Measurements from ENCODE around the gene PNCK. TPM values are rescaled to one million over a fixed set of nuclear protein-coding genes. Genes with fewer than 3 reads are reported as not detected.

Gene PNCK
- total RNA-seq (1 to 10 TPM in 3 of 9 donors, under 1 TPM in 4, not detected in 2; 0.48 to 2.7 (median 1.00) TPM), polyA plus RNA-seq (1 to 10 TPM in 2 of 3 donors, under 1 TPM in 1; 0.42 to 6.5 (median 1.9) TPM)
- long read RNA-seq, donor 1, partial matches to known transcripts, result 9 of 9 reads
- long read RNA-seq, donor 1, other reads (novel, unspliced or antisense), result 0 of 9 reads
- long read RNA-seq, donor 2, result 0 reads
- long read RNA-seq, donor 3, partial matches to known transcripts, result 8 of 8 reads
- long read RNA-seq, donor 3, other reads (novel, unspliced or antisense), result 0 of 8 reads
- long read RNA-seq, donor 4, result 0 reads
- long read RNA-seq, donor 5, result 0 reads
- long read RNA-seq, donor 6, partial matches to known transcripts, result 1 of 1 reads
- long read RNA-seq, donor 6, other reads (novel, unspliced or antisense), result 0 of 1 reads
- long read RNA-seq, donor 7, result 0 reads
- long read RNA-seq, donor 8, partial matches to known transcripts, result 0 of 1 reads
- long read RNA-seq, donor 8, other reads (novel, unspliced or antisense), result 0 of 1 reads
- long read RNA-seq, donor 9, result 0 reads
- long read RNA-seq, donor 10, result 0 reads

DNA sequence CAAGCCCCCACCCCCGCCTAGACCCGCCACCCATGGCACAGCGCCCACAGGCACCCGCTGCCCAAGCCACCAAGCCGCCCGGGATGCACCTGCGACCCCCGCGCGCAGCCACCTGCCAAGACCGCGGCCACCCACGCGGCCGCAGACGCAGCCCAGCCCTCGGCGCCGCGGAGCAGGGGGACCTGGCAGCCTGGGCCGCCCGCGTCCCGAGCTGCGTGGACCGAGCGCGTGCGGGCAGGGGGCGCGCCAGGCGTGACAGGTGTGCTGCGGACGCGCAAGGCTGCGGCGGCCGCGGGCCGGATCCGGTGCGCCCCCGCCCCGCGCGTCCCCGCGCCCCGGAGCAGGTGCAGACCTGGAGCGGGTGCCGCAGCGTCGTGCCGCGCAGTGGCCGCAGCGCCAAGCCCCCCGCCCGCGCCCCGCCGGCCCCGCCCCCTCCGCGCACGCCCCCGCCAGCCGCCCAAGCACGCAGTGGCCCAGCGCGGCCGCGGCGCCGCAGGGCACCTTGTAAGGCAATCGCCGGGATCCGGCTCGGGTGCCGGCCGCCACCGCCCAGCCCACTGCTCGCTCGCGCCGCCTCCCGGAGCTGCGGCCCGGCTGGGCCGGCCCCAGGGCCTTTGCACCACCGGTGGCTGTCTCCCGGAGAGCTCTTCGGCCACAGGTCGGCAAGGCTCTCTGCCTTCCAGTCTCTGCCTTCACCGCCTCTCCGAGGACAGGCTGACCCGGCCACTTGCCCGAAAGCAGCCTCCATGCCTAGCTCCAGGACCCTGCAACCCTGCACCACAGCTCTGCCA lies at the start of gene PNCK:
Gene PNCK (minus strand): TSS at position 386 of the 791 bp plus-strand sequence. CDS start 737 bp downstream, outside the sequence.
- Histone ChIP-seq H3K4me3 (no peak within 1 kb of the TSS), H3K4me1 (replicated peaks in 1 of 2) (no peaks in the 10 kb centered on the region), H3K27ac (no peak within 1 kb of the TSS), H3K36me3 (replicated peaks in 1 of 2) (no peaks in the 10 kb centered on the region), H3K9me3 (replicated peaks in 1 of 3) (no peaks in the 10 kb centered on the region), H3K27me3 (peaks cover 24% of the 10 kb centered on the region)
- 8 to 46% (median 35%) methylated on average over 11 to 70 of the region's 98 CpGs for WGBS, 4 donors
- TF ChIP-seq, protein P1, sequence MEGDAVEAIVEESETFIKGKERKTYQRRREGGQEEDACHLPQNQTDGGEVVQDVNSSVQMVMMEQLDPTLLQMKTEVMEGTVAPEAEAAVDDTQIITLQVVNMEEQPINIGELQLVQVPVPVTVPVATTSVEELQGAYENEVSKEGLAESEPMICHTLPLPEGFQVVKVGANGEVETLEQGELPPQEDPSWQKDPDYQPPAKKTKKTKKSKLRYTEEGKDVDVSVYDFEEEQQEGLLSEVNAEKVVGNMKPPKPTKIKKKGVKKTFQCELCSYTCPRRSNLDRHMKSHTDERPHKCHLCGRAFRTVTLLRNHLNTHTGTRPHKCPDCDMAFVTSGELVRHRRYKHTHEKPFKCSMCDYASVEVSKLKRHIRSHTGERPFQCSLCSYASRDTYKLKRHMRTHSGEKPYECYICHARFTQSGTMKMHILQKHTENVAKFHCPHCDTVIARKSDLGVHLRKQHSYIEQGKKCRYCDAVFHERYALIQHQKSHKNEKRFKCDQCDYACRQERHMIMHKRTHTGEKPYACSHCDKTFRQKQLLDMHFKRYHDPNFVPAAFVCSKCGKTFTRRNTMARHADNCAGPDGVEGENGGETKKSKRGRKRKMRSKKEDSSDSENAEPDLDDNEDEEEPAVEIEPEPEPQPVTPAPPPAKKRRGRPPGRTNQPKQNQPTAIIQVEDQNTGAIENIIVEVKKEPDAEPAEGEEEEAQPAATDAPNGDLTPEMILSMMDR (IDR thresholded peaks at IDR 0.05), result no peak
- no peak for TF ChIP-seq POLR2A (IDR thresholded peaks at IDR 0.05)
- DNase-seq, result peak in 2 of 7 donors; percentile 4 to 7
- intact Hi-C loops (cut with DNase I), result loop anchor here in 1 of 2 donors (5.0 kb wide), 1 partner anchor 121 kb away; no protein-coding TSS in a partner anchor

GRCh38 chrX:153722704-153723350 lies 49.2 kb upstream of the PNCK start:
- Histone ChIP-seq H3K4me3 (peak overlapping the region in 1 of 4 donors; percentile 74), H3K36me3 (replicated peaks in 1 of 2) (peaks cover 0 to 27% of the 10 kb centered on the region in 2 donors)

DNA sequence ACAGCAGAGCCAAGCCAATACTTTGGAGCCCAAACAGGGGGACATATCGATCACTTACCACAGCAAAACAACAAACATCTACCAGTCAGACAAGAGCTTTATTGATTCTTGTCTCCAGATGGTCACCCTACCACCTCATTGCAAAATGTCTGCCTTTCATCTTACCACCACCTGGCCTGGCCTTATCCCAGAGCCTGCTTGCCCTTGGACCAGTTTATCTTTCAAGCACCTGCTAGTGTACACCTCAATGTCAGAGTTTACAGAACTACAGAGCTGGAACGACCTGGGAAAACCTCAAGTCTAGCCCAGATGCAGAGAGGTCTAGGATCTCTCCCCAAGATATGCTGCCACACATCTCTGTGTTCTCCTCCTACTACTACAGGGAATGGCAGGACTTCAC lies 46.1 kb upstream of the PNCK start:
- Histone ChIP-seq H3K4me1 (replicated peaks in 1 of 2) (peaks cover 0 to 6% of the 10 kb centered on the region in 2 donors), H3K36me3 (replicated peaks in 1 of 2) (peaks cover 0 to 42% of the 10 kb centered on the region in 2 donors), H3K4me3 (no peak overlapping the region), H3K27me3 (no peaks in the 10 kb centered on the region), H3K27ac (no peak overlapping the region), H3K9me3 (replicated peaks in 1 of 3) (no peaks in the 10 kb centered on the region)
- intact Hi-C loops (cut with DNase I), result no loop called here
- TF ChIP-seq, protein P1 (IDR thresholded peaks at IDR 0.05), result no peak
- no peak for TF ChIP-seq POLR2A (IDR thresholded peaks at IDR 0.05)
- 14 to 81% (median 67%) methylated on average over 1 to 2 of the region's 2 CpGs for WGBS, 4 donors
- DNase-seq, result no peak

More at GRCh38 chrX:153722704-153723350, 49.2 kb upstream of the PNCK start:
- Histone ChIP-seq H3K27ac (peak overlapping the region; percentile 60 to 96 (median 89)), H3K4me1 (replicated peaks in 1 of 2) (peaks cover 27 to 34% of the 10 kb centered on the region in 2 donors), H3K9me3 (replicated peaks in 1 of 3) (no peaks in the 10 kb centered on the region), H3K27me3 (no peaks in the 10 kb centered on the region)
- no peak for TF ChIP-seq POLR2A (IDR thresholded peaks at IDR 0.05)
- TF ChIP-seq, protein P1 (IDR thresholded peaks at IDR 0.05), result no peak
- 21 to 68% (median 41%) methylated on average over 4 to 12 of the region's 12 CpGs for WGBS, 4 donors
- no peak for DNase-seq
- intact Hi-C loops (cut with DNase I), result no loop called here

Measured in adrenal gland (tissue), 19 donors.